A549 treated with AZD9567 at 1 μM for 4 hours (cell line): ENCODE measurements around the gene FPR2. TPM values are rescaled to one million over a fixed set of nuclear protein-coding genes. Genes with fewer than 3 reads are reported as not detected.

Experiments used
- total RNA-seq: library from RNA; stranded (reverse); fragments of 200-300 nt; extraction: Qiagen RNA extraction; gene quantifications from 5 replicates; pipeline ENCODE4 v1.2.3, GENCODE V29; 2022; ENCODE audit not compliant: insufficient read depth

Gene FPR2, protein sequence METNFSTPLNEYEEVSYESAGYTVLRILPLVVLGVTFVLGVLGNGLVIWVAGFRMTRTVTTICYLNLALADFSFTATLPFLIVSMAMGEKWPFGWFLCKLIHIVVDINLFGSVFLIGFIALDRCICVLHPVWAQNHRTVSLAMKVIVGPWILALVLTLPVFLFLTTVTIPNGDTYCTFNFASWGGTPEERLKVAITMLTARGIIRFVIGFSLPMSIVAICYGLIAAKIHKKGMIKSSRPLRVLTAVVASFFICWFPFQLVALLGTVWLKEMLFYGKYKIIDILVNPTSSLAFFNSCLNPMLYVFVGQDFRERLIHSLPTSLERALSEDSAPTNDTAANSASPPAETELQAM
- total RNA-seq = not detected in 5 replicates

DNA sequence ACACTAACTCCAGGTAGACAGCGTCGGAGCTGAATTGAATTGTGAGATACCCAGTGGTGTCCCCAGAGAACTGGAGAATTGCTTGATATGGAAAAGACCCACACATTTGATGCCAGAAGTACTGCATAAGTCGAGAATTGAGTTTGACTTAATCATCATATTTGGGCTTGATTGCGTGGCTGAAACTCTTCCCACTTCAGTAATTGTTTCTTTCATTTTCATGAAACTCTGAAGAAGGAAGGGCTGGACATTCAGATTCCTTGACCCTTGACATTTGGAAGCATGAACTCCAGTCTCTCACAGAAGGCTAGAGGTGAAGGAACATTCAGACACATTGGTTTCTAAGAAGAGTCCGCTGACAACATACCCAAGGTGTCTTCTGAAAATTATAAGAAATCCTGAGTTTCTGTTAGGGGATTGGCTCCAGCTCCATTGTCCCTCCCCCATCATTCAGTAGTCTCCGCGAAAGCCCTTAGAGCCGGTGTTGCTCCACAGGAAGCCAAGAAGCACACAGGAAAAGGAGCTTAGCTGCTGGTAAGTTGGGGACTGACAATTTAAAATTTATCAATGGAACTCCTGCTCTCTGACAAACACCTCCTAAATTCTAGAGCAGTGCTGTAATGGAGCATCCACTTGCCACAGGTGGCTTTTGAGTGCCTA lies at the start of gene FPR2:
TSS of gene FPR2 (plus strand) at position 484 of the 660 bp plus-strand sequence. CDS start 7,479 bp downstream, outside the sequence.

GRCh38 chr19:51751655-51752054 lies 9.3 kb upstream of the FPR2 start, which contains the start of gene FPR1:
FPR1 (minus strand) TSS chr19:51751878; CDS start chr19:51746994, 4,884 bp downstream.

GRCh38 chr19:51794885-51795490 lies 34.0 kb downstream of the FPR2 start, which contains the start of gene FPR3:
FPR3 (plus strand) TSS chr19:51795157; CDS start chr19:51823749, 28,592 bp downstream.

Other genes starting within 250 kb of the FPR2 start
- gene SIGLEC6, start 229.5 kb upstream of the FPR2 start, total RNA-seq = not detected in 5 replicates
- gene ZNF175, start 189.9 kb upstream of the FPR2 start, total RNA-seq = 2.8 to 5.4 TPM (median 4.2 TPM) in 5 replicates
- gene SIGLEC5, start 130.8 kb upstream of the FPR2 start, total RNA-seq = not detected in 5 replicates
- gene SIGLEC14, start 114.4 kb upstream of the FPR2 start, total RNA-seq = 0.05 to 0.06 TPM in 2 of 5 replicates, not detected in the others
- 7.1 to 14.5 TPM (median 12.9 TPM) in 5 replicates for gene SPACA6, start 67.8 kb upstream of the FPR2 start, total RNA-seq
- not detected in 5 replicates for gene HAS1, start 37.2 kb upstream of the FPR2 start, total RNA-seq
- 0.05 to 0.11 TPM (median 0.09 TPM) in 4 of 5 replicates, not detected in the other for gene FPR1, start 9.3 kb upstream of the FPR2 start, total RNA-seq
- gene FPR3, start 34.0 kb downstream of the FPR2 start, total RNA-seq = not detected in 5 replicates
- gene ZNF577, start 126.8 kb downstream of the FPR2 start, total RNA-seq = 0.03 to 0.08 TPM (median 0.06 TPM) in 3 of 5 replicates, not detected in the others
- 0.11 to 0.35 TPM (median 0.17 TPM) in 4 of 5 replicates, not detected in the other for gene ZNF649, start 143.8 kb downstream of the FPR2 start, total RNA-seq
- gene ZNF613, start 166.3 kb downstream of the FPR2 start, total RNA-seq = 0.75 to 2.2 TPM (median 1.3 TPM) in 4 of 5 replicates, not detected in the other
- 3.3 to 8.1 TPM (median 3.9 TPM) in 5 replicates for gene ZNF350, start 225.7 kb downstream of the FPR2 start, total RNA-seq
- 2.6 to 4.6 TPM (median 4.1 TPM) in 5 replicates for gene ZNF615, start 247.0 kb downstream of the FPR2 start, total RNA-seq